Hematopoietic multipotent progenitor cell treated with erythropoietin and hydrocortisone succinate and interleukin-3 and kit ligand, for 17 days (in vitro differentiated cells): ENCODE data around the gene SH3BGRL2.

Experiments
- DNase-seq: peaks from one replicate; pipeline ENCODE4 v3.0.0-alpha.2; 2015; ENCODE audit warnings: low spot score

Gene SH3BGRL2

DNA sequence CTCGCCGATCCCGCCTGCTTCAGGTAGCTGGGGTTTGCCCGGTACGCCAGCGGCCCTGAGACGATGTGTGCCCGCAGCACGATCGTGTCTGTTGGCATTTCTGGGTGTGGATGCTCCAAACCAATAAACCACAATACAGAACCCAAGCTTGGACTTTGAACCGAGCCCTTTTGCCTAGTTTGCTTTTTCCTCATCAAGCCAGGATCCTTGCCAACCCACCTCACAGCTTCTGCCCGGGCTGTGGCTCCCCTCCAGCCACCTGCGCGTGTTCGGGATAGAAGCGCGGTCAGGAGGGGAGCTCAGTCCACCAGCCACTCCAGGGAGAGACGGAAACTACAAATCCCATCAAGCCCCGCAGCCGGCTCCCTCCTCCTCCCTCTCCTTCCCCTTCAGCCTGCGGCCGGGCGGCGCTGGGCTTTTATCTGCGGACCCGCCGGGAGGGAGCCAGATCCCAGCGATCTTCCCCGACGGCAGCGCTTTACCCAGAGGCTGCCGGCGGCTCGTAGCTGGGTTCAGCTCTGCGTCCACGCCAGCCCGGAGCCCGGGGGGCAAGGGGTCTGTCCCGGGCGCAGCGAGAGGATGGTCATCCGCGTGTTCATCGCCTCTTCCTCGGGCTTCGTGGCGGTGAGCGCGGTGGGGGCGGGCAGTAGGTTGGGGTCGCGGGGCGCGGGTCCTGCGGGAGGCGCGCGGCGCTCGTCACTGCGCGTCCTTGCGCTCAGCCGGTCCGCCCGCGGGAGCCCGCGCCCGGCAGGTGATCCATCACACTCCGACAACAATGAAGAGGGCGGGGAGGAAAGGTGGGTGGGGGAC, at the start of gene SH3BGRL2:
SH3BGRL2 (plus strand) TSS at position 447 of the 810 bp plus-strand sequence; CDS start at position 580, 133 bp downstream.
- peak; percentile 26 for DNase-seq

DNA sequence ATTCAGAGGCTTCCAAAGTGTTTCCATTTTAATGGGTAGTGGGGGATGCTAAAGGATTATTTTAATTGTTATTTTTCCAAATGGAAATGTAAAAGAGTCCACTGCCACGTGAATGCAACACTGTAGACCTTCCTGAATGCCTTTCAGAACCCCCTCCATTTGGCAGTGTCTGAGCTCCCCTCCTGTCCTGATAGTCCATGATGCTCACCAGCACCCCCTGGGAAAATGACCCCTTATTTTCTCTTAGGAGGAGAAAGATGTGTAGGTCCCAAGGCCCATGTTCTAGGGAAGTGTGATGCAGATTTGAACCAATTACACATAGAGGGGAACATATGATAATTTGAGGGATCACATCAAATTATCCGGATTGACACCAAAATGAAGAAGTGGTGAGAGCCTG, 46.8 kb upstream of the SH3BGRL2 start:
- DNase-seq, result no peak

DNA sequence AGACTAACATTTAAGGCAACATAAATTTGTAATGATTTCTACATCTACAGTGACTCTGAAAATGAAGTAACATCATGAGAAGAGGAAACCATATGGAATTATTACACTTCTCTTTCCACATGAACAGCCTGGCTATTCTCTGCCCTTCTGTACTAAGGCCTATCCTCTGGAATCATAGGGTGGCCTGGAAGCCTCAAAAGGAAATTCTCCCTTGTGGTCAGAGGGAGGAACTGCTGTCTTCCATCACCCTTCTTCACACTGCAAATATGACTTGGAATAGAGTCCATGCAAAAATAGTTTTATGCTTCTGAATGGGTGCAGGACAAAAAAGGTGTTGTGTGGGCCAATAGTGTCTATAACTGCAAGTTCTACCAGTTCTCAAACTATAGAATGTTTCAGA, 44.6 kb upstream of the SH3BGRL2 start:
- DNase-seq, result no peak

DNA sequence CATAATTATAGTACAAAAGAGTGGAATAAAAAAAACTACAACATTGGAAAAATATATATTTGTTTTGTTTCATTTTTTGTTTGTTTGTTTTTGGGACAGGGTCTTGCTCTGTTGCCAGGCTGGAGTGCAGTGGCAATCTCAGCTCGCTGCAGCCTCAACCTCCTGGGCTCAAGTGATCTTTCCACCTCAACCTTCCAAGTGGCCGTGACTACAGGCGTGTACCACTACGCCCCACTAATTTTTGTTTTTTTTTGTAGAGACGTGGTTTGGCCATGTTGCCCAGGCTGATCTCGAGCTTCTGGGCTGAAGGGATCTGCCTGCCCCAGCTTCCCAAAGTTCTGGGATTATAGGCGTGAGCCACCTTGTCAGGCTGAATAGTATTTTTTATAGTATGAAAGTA, 41.4 kb upstream of the SH3BGRL2 start:
- DNase-seq, result no peak

DNA sequence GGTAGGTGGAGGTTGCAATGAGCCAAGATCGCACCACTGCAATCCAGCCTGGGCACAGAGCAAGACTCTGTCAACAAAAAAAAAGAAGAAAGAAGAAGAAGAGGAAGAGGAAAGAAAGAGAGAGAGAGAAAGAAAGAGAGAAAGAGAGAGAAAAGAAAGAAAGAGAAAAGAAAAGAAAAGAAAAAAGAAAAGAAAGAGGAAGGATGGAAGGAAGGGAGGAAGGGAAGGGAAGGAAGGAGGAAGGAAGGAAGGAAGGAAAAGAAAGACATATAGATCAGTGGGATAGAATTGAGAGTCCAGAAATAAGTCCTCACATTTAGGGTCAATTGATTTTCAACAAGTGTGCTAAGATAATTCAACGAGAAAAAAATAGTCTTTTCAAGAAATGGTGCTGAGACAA, 34.0 kb upstream of the SH3BGRL2 start:
- no peak for DNase-seq

DNA sequence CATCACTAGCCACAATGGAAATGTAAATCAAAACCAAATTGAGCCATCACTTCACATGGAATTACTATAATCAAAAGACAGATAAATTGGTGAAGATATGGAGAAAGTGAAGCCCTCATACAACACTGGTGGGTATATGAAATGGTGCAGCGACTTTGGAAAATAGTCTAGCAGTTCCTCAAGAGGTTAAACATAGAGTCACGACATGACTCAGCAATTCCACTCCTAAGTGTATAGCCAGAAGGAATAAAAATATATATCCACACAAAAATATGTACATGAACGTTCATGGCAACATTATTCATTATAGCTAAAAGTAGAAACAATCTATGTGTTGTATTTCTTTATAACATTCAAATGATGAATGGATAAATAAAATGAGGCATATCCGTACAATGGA, 33.1 kb upstream of the SH3BGRL2 start:
- DNase-seq, result no peak

DNA sequence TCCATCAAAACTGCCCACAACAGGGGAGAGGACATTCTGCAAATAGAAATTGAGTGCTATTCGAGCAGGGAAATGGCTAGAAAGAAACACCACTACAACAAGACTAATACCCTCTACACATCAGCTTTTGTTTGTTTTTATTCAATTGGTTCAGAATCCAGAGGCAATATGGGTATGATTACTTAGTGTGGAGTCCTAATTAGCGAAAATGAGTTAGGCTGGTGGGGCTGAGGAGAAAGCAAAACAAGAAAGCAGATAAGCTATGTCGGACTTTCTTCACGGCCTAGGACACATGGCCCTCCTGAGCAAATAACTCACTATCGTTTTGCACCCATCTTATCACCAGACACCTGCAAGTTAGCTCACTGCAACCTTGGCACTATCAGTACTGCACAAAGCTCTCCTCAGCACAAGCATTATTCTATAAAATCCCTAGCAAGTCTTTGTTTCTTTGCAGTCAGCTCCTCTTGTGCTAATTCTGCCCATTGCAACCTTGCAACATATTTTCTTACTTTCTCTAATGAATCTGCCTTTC, 31.3 kb upstream of the SH3BGRL2 start:
- DNase-seq, result no peak

DNA sequence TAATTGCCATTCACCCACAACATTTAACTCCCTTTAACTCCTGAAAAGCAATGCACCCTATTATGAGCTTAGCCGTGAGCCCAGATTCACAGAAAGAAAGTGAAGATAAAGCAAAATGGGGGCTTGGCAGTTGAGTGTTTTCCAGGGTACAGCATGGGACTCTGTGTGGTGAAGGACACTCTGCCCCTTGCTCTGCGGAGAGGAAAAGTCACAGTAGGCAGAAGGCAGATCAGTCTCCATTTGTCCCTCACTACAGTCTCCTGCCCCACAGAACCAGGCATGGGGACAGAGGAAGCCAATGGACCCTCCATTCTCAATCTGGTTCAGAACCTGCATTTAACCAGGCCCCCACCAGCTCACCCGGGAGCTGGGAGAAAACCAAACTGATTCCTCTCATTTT, 30.8 kb upstream of the SH3BGRL2 start:
- no peak for DNase-seq

DNA sequence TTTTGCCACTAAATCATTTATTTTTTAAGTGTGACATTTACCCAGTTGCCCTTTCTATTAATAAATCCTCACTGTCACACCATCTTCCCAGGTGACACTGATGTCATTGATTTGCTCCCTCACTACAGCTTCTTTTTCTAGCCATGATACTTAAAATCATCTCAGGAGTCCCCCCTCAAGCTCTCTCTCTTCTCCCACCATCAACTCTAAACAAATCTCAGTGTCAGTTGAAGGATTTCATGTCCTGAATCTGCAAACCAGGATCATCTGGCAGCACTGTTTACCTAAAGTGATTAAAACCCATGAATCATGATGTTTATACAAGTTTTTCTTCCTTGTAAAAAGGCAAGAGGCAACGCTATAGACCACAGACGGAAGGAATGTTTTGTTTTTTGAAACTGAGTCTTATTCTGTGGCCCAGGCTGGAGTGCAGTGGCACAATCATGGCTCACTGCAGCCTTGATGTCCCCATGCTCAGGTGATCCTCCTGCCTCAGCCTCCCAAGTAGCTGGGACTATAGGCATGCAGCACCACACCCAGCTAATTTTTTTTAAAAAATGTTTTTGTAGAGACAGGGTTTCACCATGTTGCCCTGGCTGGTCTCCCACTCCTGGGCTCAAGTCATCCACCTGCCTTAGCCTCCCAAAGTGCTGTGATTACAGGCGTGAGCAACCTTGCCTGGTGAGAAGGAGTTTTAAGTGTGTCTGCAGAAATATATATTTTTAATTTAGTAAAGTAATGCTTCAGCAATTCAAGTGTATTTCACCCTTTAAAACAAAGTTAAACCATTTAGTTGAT, 30.1 kb upstream of the SH3BGRL2 start:
- no peak for DNase-seq

DNA sequence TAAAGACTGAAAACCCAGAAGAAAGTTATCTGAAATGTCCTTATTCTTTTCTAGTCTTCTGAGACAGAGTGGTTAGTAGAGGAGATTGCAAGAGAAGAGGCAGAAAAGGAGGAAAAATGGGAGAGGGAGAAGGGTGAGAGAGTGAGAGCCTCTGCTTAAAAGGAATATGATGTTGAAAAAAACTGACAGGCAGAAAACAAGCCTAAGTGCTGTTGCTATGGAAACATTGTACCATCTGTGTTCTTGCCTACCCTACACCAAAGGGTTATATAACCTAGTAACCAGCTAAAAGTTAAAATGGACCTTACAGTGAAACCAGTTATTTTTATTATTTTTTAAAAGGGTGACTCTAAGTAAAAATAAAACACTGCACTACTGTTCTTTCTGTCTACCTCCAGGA, 28.3 kb upstream of the SH3BGRL2 start:
- no peak for DNase-seq

DNA sequence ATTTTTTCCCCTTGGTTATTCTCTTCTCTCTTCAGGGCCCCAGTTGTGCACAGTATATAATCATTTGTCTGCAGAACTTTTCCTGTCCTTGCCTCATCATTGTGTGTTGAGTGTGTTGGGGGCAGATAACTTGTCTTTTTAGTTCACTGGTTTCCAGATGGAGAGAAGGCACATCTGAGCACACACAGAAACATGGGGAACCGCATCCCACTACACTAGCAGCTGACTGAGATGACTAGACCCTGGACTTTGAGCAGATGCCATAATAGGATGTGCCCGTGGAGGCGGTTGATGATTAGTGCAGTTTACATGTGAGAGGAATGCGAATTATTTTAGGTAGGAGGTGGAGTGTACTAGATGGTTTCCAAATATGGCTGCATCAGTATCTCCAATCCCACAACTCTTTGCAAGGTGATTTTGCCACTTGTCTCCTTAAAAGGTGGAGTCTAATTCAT, 26.5 kb upstream of the SH3BGRL2 start:
- no peak for DNase-seq

DNA sequence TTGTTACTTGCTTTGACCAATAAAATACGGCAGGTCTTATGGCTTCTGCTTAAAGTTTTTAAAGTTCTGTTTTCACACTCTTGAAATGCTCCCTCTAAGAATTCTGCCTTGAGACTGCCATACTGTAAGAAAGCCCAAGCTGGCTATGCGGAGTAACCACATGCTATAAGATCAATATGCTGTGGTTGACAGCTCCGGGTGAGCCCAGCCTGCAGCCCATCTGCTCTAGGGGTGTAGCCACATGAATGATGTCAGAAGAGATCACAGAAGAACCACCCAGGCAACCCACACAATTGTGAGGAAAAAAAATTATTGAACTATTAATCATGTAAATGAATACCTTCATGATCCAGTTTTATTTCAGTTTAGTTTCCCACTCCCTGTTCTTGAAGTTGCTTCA, 26.1 kb upstream of the SH3BGRL2 start:
- no peak for DNase-seq

DNA sequence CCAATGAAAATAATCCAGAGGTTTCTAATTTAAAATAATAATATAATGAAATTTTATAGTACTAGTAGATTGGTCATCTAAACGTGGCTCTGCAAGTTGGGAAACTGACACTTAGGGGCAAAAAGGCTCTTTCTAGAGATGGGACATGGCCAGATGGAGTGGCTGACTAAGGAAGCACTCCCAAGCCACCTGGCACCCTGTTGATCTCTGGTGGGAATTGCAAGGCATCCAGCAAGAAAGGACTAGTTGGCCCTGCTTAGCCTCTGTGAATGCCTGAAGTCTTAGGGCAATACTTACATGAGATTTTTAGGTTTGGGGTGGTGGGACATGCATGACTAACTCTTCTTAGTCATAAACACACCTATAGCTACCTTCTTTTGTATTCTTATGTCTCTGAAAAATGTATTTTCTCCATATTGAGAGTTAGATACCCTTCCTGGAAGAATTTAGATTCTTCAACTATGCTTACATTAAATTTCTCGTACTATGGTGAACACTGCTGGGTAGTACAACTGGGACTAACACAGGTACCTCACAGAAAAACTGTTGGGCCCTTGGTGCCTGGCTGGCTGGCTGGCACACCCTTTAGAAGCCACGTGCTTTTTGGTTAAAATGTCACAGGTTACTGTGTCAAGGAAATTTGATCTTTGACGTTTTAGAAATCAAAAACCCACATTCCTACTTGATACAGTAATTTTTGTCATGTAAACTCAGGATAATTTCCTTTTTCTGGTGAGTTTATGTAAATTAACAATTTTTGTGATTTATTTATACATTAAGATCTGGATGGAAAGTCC, 25.0 kb upstream of the SH3BGRL2 start:
- DNase-seq, result no peak

DNA sequence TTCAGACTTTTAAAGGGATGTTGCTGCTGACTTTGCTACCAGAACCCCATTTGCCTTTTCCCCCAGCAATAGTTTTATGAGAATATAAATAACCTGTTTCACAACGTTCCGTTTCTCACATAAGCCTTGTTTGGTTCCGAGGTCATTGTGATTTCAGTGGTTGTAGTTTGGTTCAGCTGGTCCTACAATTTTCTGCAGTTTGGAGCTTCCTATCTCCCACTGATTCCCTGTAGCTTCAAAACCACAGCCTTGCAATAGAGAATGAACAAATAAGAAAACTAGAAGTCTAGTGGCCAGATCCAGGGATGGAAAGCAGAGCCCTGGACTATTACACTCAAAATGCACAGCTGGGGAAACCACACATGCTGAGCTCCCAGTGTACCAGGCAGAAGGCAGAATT, 24.1 kb upstream of the SH3BGRL2 start:
- no peak for DNase-seq

DNA sequence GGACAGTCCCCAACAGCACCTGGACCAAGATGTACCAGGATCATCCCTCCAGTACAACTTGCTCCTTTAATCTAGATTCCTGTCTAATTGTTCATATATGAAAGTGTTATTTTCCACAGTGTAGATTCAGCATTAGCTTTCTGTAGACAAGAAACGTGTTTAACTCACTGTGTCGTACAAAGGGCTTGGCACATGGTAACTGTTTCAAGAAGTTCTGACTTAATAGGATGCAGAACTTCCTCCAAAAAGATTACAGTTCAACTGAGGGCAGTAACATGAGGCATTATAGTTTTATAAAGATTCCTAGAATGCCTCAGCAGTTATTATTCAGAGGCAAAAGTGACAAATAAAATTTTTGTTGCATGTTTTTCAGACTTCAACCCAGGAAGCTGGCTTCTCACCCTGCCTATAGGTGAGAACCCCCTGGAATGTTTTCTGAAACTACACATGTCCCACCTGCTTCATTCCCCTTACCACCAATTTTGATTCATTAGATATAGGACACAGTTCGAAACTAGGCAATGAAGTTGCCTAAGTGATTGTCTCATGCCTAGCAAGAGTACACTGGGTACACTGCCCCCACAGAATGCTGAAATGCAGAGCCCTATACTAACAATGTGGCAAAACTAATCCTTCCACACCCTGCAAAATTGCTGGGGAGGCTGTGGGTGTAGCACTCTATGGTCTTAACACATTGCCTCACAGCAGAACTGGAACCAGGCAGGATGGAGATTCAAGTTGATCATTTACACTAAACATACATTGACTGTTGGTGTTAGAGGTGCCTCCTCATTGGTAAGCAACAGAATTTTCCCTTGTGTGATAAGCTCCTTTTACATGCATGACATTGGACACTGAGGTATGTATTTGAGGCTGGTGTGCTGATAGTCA, 22.6 kb upstream of the SH3BGRL2 start:
- no peak for DNase-seq

DNA sequence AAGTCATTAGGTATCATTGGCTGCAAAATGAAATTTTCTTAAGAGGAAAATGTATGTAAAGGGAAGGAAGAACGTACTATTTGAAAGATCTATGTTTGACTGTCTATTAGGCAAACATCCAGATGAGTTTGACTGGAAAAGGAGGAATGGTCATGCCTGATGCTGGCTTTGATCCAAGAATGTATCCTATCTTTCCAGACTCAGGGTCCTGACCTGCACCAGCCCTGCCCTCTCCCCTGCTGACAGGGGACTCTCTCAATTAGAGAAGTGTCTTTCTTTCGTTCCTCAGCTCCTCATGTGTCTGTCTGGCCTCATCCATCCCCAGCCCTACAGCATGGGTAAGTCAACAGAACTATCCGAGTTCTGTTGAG, 21.9 kb upstream of the SH3BGRL2 start:
- no peak for DNase-seq

DNA sequence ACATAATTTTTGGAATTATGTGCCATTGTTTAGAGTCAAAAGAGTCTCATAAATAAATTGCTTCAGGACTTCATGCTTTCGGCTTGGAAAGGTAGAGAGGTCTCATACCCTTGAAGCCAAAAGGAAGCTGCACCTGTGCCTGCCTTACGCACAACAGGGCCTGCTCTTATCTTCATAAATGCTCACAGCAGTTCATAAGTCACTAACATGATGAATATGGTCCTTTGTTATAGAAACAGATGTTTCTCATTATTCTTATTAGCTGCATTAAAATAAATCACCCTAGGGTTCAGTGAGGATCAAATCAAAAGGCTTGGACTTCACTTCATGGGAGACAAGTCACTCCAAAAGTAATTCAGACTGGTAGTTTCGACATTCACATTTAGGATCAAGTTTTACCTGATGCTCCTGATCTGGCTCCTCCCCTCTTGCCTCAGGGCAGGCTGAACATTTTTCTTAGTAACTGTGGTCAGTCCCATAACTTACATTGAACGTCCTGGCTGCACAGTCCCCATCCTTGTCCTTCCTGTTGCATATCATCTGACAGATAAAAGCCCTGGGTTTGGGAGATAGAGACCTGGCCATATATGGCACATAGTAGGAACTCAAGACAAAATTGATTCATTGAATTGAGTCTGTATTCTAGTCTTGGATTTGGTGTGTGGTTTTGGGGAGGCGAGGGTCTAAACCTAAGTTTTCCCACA, 20.7 kb upstream of the SH3BGRL2 start:
- no peak for DNase-seq

DNA sequence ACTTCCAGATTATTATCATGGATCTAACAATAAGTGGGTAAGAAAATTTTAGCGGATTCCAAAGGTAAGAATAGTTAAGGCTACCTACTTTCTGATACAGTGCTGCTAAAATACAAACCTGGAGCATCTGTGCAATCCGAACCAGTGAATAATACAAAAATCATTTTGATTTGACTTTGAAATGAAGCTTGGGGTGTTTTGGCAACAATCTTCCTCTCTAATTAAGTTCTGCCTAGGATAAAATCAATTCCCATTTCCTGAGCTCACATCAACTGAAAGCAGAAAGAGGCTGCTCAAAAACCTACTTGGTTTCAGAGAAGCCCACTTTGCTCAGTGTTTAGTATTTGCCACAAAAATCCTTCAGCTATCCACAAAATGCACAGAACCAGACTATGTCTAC, 18.7 kb upstream of the SH3BGRL2 start:
- no peak for DNase-seq

DNA sequence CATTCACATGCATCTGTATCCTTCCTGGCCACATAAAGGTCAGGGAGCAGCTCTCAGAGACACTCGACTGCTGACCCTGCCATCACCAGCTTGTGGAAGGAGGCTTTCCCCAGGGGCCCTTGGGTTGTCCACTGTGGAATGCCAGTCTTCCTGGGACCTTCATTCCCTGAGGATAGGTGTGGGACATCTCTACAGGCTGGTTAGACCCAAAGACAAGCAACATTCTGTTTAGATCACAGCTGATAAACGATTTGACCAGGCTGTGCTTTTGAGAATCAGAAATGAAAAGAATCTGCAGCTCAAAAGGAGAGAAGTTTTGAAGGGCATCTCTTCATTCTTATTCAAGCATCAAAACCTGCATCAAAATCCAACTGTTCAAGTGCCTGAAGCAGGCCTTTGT, 18.2 kb upstream of the SH3BGRL2 start:
- no peak for DNase-seq

DNA sequence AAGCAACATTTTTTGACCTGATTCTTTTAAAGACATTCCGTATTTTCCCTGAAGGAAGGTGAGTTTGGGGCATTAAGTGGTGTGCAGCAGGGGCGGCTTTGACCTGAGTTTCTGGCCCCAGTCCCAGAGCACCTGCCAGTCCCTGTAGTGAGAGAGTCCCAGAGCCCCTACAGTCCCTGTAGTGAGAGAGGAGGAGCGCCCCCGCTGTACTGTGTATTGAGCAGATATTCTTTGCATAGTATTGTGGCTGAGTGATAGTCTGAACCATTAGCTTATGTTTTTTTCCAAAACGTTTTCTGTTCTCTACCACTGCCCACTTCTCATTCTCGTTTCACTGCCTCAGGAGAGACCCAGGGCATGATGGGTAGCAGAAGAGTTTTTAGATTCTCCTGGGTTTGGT, 17.2 kb upstream of the SH3BGRL2 start:
- DNase-seq, result no peak
